Non-pigmented ciliary epithelial cell (primary cell): Measurements from ENCODE around the gene PLOD3.

Experiments used
- DNase-seq: peaks from one replicate; pipeline ENCODE4 v3.0.0-alpha.2; 2010; ENCODE audit warnings: low read depth

PLOD3 gene

DNA sequence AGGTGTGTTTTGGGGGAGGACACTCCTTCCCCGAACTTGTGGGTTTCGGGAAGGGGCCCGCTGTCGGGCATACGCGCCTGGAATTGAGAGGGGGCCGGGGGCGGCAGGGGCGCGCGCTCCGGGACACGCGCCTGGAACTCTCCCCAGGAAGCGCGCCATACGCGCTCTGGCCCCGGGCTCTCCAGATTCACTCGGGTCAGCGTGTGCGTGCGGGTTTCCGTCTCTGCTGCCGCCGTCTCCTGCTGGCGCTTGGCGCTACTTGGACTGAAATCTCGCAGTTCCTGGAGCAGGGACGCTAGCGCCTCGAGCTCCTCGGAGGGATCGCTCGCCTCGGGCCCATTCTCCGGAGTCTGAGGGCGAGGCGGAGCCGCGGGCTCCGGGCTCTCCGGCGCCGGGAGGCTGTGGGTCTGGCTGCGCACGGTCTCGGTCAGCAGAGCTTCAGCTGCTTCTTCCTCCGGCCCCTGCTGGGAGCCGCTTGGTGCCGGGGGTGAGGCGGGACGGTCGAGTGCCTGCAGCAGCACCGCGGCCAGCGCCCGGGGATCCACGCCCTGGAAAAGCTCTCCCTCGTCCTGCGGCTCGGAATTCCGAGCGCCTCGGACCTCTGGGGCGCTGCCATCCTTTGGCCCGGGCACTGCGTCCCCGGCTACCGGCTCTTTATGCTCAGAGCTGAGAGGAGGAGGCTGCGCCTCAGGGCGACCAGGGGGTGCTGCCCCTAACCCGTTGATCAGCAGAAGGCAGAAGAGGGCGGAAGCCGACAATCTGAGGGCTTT, 53.1 kb downstream of the PLOD3 start:
- no peak for DNase-seq

DNA sequence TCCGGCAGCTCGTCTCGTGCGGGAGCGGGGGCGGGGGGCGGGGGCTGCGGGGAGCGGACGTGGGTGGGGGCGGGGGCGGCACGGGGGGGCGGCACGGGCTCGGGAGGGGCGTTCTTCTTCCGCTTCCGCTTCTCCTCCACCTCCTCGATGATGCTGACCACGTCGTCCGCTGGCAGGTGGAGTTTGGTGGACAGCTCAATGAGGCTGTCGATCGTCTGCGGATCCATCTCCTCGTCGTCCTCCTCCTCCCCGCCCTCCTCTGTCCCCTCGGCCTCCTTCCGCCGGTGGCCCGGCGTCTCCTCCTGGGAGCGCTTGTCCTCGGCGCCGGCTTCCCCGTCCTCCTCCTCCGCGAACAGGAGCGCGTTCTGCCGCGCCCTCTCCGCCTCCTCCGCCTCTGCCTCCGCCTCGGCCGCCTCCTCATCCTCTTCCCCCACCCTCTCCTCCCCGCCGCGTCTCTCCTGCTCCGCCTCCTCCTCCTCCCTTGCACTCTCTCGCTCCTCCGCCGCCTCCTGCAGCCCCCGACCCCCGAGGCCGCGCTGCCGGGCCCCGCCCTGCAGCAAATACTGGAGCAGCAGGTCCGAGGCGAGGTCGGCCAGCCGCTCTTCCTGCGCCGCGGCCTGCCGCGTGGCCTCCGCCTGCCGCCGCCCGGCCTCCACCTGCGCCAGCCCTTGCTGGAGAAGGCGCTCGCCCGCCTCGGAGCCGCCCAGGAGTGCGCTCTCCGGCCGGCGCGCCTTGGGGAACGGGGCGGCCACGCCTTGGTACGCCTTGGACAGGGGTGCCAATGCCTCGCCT, 53.9 kb downstream of the PLOD3 start:
- no peak for DNase-seq

DNA sequence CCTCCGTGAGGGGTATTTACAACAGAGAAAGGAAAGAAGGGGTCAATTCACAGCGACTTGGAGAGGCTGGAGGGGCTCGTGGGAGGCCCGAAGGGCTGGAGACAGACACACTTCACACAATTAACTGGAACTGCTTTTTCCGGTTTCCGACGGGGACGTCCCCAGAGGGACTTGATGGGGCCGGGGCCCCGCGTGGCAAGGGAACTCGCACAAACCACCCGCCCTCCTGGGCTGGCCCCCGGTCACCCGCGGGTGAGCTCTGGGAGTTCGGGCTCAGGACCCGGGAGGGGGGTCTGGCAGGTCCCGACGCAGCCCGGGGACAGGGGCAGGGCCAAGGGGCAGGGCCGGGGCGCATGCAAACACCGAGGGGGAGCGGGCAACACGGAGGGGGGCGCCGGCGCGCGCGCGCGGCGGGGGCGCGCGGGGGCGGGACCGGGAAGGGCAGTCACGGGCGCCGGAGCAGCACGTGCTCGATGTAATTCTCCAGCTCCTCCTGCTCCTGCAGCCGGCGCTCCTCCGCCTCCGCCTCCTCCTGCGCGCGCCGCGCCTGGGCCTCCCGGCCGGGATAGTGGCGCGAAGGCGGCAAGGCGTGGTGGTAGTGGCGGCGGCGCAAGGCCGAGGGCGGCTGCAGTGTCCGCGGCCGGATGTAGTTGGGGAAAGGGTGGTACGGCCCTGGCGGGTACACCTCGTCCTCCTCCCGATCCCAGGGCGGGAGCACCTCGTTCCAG, 54.7 kb downstream of the PLOD3 start:
- no peak for DNase-seq

DNA sequence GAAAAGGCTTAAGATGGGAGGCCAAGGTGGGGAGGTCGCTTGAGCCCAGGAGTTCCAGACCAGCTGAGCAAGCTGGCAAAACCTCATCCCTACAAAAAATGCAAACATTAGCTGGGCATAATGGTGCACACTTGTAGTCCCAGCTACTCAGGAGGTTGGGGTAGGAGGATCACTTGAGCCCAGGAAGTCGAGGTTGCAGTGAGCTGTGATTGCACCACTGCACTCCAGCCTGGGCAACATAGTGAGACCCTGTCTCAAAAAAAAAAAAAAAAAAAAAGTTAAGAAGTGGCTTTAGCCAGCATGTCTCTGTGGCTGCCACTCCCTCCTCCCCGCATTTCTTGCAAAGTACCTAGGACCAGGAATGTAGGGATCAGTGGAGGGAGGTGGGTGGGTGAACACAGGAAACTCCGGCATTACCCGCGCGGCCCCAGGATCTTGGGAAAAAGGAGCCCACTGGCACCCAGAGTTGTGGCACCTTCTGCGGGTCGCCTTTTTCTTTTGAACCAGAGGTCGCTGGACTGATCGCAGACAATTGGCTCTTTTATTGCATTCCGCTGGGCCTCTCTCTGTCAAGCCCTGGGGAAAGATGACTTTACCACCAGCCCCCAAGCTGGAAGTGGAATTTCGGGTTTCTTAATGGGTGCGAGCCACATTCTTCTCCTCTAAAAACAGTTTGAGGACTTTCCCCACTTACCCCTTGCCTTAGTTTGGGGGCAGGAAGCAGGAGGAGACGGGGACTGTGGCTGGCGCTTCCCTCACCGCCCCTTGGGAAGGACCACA, 55.5 kb downstream of the PLOD3 start:
- no peak for DNase-seq

DNA sequence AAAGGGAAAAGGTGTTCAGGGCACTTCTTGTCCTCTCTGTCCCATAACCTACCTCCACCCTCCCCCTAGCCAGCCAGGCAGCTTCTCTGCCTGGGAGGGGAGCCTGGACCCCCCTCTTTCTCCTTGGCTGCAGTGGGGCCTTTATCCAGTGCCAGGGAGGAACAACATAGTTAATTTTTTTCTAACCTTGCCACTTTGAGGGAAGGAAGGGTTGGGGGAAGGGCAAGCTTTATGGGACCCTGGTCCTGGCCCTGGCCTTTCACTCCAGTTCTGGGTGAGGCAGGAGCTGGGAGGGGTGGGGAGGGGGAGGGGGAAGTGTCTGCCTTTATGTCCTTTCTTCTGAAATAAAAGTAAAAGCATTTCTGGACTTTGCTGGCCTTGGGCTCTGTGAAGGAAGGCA, 56.5 kb downstream of the PLOD3 start:
- DNase-seq: no peak

DNA sequence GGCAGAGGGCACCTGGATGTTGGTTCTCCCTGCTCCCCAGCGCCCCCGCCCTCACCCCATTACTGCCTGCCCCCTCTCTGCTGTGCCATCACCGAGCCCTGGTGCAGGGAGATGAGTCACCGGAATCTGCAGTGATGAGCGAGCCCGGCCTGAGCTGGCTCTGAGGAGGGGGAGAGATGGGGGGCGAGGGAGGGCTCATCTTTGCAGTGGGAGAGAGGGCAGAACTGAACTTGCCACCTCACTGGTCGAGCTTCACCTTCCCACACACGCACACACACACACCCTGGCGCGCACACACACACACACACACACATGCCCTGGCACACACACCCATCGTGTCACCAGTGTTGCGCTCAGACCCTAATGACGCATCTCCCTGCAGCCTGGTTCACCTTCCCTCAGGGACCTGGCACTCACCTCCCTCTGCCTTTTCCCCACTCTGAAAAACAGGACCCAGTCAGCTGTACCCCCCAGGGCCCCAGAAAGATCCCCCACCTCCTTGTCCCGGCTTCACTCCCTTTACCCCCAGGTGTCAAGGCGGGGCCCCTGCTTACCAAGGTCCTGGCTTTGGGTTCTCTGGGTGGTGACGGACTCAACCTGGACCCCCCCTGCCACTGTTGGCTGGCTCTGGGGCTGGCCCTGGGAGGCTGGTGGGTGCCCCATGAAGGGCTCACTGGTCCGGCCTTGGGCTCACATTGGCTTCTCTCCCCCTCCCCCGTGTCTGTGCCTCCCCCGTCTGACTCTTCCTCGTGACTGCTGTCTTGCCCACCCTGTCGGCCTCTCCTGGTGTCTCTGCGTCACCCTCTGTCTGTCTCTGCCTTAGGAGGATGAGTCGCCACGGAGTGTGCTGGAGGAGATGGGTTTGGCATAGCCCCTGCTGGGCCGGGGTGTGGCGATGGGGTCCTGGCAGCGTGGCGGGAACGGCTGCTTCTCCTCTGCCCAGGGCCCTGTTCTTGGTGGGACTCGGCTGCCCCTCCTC, 57.4 kb downstream of the PLOD3 start:
- no peak for DNase-seq

DNA sequence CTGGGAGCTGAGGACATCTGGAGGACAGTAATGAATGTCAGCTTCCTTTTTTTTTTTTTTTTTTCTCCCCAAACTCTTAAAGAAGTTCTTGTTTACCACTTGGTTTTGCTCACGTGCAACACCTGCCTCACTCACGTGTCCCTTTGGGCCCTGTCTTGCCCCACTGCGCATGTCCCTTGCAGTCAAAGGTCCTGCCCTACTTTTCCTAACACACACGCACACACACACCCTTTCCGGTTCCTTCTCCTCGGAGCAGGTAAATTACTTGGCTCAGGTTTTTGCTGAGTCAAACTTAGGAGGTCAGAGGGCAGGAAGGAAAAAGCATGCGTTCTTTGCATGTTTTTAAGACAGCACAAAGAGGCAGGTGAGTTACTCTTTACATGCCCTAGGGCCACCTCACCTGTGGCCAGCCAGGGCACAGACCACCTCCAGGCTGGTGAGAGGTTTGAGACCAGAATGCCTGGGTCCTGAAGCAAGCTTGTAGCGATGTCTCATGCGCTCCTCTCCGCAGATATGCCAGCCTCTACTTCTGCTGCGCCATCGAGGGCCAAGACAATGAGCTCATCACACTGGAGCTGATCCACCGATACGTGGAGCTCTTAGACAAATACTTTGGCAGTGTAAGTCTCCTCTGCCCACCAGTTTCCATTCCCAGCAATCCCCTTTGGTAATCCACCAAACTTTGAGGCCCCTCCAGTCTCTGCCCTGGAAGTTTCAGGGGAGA, 60.4 kb downstream of the PLOD3 start:
- no peak for DNase-seq

DNA sequence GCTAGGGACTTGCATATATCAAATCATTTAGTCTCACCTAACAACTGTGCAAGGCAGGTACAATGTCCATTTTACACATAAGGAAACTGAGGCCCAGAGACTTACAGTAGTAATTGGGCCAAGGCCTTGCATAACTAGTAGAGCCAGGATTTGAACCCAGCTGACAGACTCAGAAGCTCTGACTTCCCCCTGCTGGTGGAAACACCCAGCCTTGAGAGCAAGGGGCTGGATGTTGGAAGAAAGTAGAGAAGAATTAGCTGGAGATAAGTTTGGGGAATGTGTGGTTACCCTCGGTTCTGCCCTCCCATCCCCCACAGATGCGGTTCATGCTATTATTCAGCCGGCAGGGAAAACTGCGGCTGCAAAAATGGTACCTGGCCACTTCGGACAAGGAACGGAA, 61.1 kb downstream of the PLOD3 start:
- no peak for DNase-seq
